ACC112 (cell line): Measurements from ENCODE around the gene TRIM58.

Experiments used
- H2AFZ ChIP-seq: fragments of 200-600 bp; sonication (generic); one replicate; pipeline ENCODE4 v1.6.0; 2017; ENCODE audit warnings: antibody characterized with exemption, low read length; ENCODE audit not compliant: unreplicated experiment
- H3K27ac ChIP-seq: fragments of 200-600 bp; sonication (generic); 2 replicates; pipeline ENCODE4 v1.5.1; 2014; ENCODE audit warnings: low read depth, mild to moderate bottlenecking, antibody characterized with exemption, low read length, moderate library complexity
- H3K27me3 ChIP-seq: fragments of 200-600 bp; sonication (generic); 2 replicates; pipeline ENCODE4 v1.6.1; 2014; ENCODE audit warnings: mild to moderate bottlenecking, antibody characterized with exemption, low read length, moderate library complexity, mixed read lengths; ENCODE audit not compliant: insufficient read depth
- H3K36me3 ChIP-seq: fragments of 200-600 bp; sonication (generic); 2 replicates; pipeline ENCODE4 v1.6.1; 2016; ENCODE audit warnings: mild to moderate bottlenecking, antibody characterized with exemption, low read length, moderate library complexity, mixed read lengths; ENCODE audit not compliant: insufficient read depth
- H3K4me1 ChIP-seq: fragments of 200-600 bp; sonication (generic); one replicate; pipeline ENCODE4 v1.6.1; 2016; ENCODE audit warnings: low read length, mixed read lengths; ENCODE audit not compliant: insufficient read depth, unreplicated experiment, control insufficient read depth
- H3K4me3 ChIP-seq: fragments of 200-600 bp; sonication (generic); 2 replicates; pipeline ENCODE4 v1.5.1; 2014; ENCODE audit warnings: mild to moderate bottlenecking, low read depth, low read length
- H3K79me2 ChIP-seq: fragments of 200-600 bp; sonication (generic); one replicate; pipeline ENCODE4 v1.6.0; 2016; ENCODE audit warnings: low read length; ENCODE audit not compliant: control insufficient read depth, unreplicated experiment, insufficient read depth

Gene TRIM58

DNA sequence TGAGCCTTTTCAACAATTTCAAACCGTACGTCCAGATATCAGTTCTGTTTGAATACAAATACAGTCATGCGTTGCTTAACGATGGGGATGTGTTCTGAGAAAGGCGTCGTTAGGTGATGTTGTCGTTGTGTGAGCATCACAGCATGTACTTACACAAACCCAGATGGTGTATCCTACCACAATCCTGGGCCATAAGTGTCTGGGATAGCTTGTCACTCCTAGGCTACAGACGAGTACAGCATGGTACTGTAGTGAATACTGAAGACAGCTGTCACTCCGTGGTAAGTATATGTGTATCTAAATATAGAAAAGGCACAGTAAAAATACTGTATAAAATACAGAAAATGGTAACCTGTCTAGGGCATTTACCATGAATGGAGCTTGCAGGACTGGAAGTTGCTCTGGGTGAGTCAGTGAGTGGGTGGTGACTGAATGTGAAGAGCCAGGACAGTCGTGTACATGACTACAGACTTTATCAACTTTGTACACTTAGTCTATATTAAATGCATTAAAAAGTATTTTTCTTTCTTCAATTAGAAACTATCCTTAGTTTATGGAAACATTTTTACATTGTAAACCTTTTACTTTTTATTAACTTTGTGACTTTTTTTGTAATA, 27.9 kb downstream of the TRIM58 start:
- H3K79me2 ChIP-seq, result no peaks in the 10 kb centered on the region
- H3K27me3 ChIP-seq, result no peaks in the 10 kb centered on the region
- H3K36me3 ChIP-seq, result no peaks in the 10 kb centered on the region
- H3K27ac ChIP-seq, result no peak overlapping the region
- no peak overlapping the region for H3K4me3 ChIP-seq
- H2AFZ ChIP-seq, result no peak overlapping the region
- H3K4me1 ChIP-seq, result no peaks in the 10 kb centered on the region

DNA sequence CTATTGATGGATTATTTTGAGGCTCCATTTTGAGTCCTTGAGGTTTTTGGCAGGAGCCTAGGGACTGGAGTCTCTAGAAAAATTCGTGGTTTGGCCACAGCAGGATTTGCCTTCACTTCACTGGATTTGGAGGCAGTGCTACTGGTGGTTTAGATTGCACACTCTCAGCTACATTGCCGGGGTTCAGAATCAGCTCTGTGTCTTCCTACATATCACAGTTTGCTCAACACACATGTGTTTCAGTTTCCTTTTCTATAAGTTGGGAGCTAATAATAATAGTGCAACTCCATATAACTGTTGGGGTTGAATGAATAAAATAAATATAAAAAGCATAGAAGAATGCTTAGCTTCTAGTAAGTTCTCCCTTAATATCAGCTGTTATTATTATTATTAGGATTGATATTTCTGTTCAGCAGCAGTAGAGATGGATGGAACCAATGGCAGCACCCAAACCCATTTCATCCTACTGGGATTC, 38.2 kb downstream of the TRIM58 start, which contains the start of gene OR2W3:
Gene OR2W3, plus strand, starts transcription at position 425 of the 475 bp plus-strand sequence. Its CDS starts 0 bp downstream, at position 425.
- Histone ChIP-seq H3K4me1 (no peaks in the 10 kb centered on the region), H3K36me3 (no peaks in the 10 kb centered on the region), H3K27ac (no peak within 1 kb of the TSS), H2AFZ (no peak within 1 kb of the TSS), H3K79me2 (no peaks in the 10 kb centered on the region), H3K4me3 (no peak within 1 kb of the TSS), H3K27me3 (no peaks in the 10 kb centered on the region)

DNA sequence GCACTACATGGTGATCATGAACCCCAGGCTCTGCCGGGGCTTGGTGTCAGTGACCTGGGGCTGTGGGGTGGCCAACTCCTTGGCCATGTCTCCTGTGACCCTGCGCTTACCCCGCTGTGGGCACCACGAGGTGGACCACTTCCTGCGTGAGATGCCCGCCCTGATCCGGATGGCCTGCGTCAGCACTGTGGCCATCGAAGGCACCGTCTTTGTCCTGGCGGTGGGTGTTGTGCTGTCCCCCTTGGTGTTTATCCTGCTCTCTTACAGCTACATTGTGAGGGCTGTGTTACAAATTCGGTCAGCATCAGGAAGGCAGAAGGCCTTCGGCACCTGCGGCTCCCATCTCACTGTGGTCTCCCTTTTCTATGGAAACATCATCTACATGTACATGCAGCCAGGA, 39.0 kb downstream of the TRIM58 start:
- H3K27ac ChIP-seq, result no peak overlapping the region
- no peaks in the 10 kb centered on the region for H3K27me3 ChIP-seq
- no peak overlapping the region for H3K4me3 ChIP-seq
- no peaks in the 10 kb centered on the region for H3K79me2 ChIP-seq
- H3K36me3 ChIP-seq, result no peaks in the 10 kb centered on the region
- no peaks in the 10 kb centered on the region for H3K4me1 ChIP-seq
- H2AFZ ChIP-seq, result no peak overlapping the region

DNA sequence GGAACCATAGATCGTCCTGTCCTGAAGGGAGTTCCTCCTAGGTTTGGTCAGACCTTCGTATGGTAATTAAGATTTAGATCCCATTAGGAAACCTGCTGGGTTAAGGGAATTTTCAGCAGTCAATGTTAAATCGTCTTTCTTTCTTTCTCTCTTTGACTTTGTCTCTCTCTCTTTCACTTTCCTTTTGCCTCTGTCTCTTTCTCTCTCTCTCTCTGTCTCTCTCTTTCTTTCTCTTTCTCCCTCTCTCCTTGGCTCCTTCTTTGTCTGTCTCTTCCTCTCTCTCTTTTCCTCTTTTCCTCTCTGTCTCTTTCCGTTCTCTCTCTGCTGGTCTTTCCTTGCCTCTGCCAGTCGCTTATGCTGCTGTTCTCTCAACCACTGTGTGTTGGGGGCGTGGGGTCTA, 47.1 kb downstream of the TRIM58 start:
- Histone ChIP-seq H3K4me3 (no peak overlapping the region), H3K27me3 (no peaks in the 10 kb centered on the region), H2AFZ (no peak overlapping the region), H3K27ac (no peak overlapping the region), H3K4me1 (no peaks in the 10 kb centered on the region), H3K79me2 (no peaks in the 10 kb centered on the region), H3K36me3 (no peaks in the 10 kb centered on the region)

DNA sequence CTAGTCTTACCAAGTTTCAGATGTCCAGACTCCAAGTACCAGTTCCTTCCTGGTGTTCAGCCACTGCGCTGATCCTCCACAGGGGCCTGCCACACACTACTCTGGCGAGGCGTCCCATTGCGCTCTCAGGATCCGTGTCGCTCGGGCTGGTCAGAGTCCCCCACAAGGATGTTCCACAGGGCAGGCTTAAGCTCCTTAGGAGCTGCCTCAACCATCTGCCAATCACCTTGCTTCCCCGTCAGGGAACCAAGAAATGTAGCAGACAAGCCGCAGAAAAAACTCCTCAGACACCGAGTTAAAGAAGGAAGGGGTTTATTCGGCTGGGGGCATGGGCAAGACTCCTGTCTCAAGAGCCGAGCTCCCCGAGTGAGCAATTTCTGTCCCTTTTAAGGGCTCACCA, 48.2 kb downstream of the TRIM58 start:
- Histone ChIP-seq H3K4me1 (no peaks in the 10 kb centered on the region), H3K27ac (no peak overlapping the region), H2AFZ (no peak overlapping the region), H3K27me3 (no peaks in the 10 kb centered on the region), H3K4me3 (no peak overlapping the region), H3K36me3 (no peaks in the 10 kb centered on the region), H3K79me2 (no peaks in the 10 kb centered on the region)

DNA sequence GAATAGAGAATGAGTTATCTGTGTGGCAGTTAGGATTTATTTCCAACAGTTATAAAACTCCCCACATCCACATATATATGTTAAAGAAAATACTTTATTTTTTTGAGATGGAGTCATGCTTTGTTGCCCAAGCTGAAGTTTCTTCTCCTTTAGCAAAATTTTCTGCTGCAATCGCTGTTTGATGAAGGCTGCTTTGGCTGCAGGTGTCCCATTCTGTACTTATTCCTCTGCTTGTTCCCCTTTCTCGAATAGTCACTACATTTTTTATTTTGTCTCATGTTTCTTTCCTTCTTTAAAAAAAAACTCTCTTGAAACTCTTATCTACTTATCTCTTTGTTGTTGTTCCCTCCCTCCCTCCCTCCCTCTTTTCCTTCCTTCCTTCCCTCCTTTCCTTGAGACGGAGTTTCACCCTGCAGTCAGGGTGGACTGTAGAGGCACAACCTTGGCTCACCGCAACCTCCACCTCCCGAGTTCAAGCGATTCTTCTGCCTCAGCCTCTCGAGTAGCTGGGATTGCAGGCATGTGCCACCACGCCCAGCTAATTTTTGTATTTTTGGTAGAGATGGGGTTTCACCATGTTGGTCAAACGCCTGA, 49.0 kb downstream of the TRIM58 start:
- H2AFZ ChIP-seq, result no peak overlapping the region
- no peaks in the 10 kb centered on the region for H3K36me3 ChIP-seq
- no peaks in the 10 kb centered on the region for H3K27me3 ChIP-seq
- H3K4me3 ChIP-seq, result no peak overlapping the region
- H3K27ac ChIP-seq, result no peak overlapping the region
- H3K4me1 ChIP-seq, result no peaks in the 10 kb centered on the region
- no peaks in the 10 kb centered on the region for H3K79me2 ChIP-seq

DNA sequence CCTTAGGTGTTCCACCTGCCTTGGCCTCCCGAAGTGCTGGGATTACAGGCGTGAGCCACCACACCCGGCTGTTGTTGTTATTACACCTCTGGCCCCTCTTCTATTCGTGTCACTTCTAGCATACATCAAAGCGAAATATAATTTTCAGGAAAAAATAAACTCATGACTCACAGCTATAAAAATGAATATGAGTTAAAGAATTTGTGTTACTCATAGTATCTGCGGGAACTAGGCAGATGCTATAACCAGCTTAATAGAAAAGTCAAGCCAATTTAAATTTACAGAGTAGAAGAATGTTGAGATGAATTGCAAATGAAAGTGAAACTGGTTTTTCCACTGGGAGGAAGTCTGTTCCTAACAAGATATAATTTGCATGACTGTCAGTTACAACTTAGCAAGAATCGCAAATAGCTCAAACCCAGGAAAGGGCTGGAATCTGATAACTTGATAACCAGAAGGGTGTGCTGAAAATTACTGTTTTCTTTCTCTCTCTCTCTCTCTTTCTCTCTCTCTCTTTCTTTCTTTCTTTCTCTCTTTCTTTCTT, 49.6 kb downstream of the TRIM58 start:
- Histone ChIP-seq H3K4me3 (no peak overlapping the region), H3K27me3 (no peaks in the 10 kb centered on the region), H3K27ac (no peak overlapping the region), H3K36me3 (no peaks in the 10 kb centered on the region), H3K4me1 (no peaks in the 10 kb centered on the region), H3K79me2 (no peaks in the 10 kb centered on the region), H2AFZ (no peak overlapping the region)

DNA sequence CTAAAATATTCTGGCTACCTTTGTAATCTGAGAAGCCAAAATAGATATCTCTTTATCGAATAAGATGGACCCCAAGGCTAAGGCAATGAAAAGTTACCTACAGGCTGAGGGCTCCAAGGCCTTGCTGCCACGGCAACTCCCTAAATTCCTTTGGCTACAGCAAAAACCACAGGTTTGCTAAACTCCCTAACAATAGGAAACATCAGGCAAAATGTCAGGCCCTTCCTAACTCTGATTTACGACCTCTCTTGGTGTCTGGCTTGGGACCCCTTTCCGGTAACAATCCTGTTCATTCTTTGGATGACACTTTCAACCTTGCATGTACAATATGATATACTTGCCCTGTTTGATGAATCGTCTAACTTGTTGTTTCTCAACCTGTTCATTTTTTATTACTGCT, 51.8 kb downstream of the TRIM58 start:
- Histone ChIP-seq H3K4me1 (no peaks in the 10 kb centered on the region), H3K36me3 (no peaks in the 10 kb centered on the region), H3K4me3 (no peak overlapping the region), H2AFZ (no peak overlapping the region), H3K27me3 (no peaks in the 10 kb centered on the region), H3K27ac (no peak overlapping the region), H3K79me2 (no peaks in the 10 kb centered on the region)

DNA sequence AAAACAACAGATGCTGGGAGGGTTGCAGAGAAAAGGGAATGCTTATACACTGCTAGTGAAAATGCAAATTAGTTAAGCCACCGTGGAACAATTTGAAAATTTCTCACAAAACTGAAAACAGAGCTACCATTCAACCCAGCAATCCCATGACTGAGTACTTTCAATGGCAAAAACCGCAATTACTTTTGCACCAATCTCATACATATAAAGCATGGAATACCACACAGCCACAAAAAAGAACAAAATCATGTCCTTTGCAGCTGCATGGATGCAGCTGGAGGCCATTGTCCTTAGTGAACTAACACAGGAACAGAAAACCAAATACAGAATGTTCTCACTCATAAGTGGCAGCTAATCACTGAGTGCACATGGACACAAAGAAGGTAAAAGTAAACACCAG, 56.8 kb downstream of the TRIM58 start:
- Histone ChIP-seq H3K4me3 (no peak overlapping the region), H3K36me3 (no peaks in the 10 kb centered on the region), H3K79me2 (no peaks in the 10 kb centered on the region), H3K4me1 (no peaks in the 10 kb centered on the region), H3K27ac (no peak overlapping the region), H2AFZ (no peak overlapping the region), H3K27me3 (no peaks in the 10 kb centered on the region)

DNA sequence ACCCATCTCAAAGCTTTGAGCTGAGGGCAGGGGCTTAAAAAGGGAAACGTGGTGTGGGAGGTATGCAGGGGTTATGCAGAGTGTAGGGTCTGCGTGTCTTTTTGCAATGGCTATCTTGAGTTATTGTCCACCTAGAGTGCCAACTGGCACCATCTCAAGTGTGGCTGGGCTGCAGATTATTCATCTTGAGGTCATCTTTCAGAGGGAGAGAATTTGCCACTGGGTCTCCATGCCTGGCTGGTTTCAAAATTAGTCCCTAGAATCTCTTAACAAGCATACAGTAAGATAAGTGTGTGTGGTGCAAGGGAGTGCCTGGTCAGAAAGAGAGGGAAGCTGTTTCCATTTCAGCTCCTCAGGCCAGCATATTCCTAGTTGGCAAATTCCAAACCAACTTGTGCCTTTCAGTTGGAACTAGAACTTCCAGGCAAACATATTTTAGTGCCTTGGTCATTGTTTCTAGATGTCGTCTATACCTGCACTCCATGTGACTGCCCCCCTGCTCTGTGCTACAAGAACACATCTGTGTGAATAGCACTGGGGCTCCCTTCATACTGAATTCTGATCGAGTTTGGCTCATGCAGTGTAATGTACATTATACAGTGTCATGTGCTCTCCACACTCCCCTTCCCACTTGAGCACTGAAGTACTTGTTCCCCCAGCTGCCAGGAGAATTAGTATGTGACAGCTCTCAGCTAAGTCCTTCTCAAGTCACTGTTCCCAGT, 58.1 kb downstream of the TRIM58 start:
- Histone ChIP-seq H3K27ac (no peak overlapping the region), H3K4me3 (no peak overlapping the region), H3K79me2 (no peaks in the 10 kb centered on the region), H3K4me1 (no peaks in the 10 kb centered on the region), H2AFZ (no peak overlapping the region), H3K36me3 (no peaks in the 10 kb centered on the region), H3K27me3 (no peaks in the 10 kb centered on the region)
